SK-N-SH treated with all-trans-retinoic acid at 6 μM for 48 hours (cell line): ENCODE data around the gene SFMBT2.

Experiments used
- ATAC-seq: fragments of 200-7000 bp; cut with Tn5 transposase; 3 replicates; pipeline ENCODE4 v1.9.1; 2020; ENCODE audit warnings: mild to moderate bottlenecking, moderate library complexity
- ARNTL ChIP-seq: fragments of 450-650 bp; formaldehyde crosslinking; IDR thresholded peaks from 2 replicates; pipeline ENCODE4 v1.5.0; 2020; ENCODE audit warnings: low read depth, mild to moderate bottlenecking, moderate library complexity, borderline replicate concordance
- BACH2 ChIP-seq: fragments of 250-450 bp; sonication (Bioruptor Pico); IDR thresholded peaks from 2 replicates; pipeline ENCODE4 v1.9.0; 2021; ENCODE audit warnings: mild to moderate bottlenecking, borderline replicate concordance
- CSDC2 ChIP-seq: fragments of 250-450 bp; sonication (Bioruptor Pico); IDR thresholded peaks from 2 replicates; pipeline ENCODE4 v1.5.0; 2020; ENCODE audit warnings: mild to moderate bottlenecking, moderate library complexity
- ESRRG ChIP-seq: fragments of 250-450 bp; sonication (Bioruptor Pico); IDR thresholded peaks from 2 replicates; pipeline ENCODE4 v1.6.1; 2021; ENCODE audit warnings: mild to moderate bottlenecking
- GLIS3 ChIP-seq: fragments of 250-450 bp; sonication (Bioruptor Pico); IDR thresholded peaks from 2 replicates; pipeline ENCODE4 v1.5.0; 2020; ENCODE audit warnings: mild to moderate bottlenecking, moderate library complexity
- ISL1 ChIP-seq: fragments of 250-450 bp; sonication (Bioruptor Pico); IDR thresholded peaks from 2 replicates; pipeline ENCODE4 v2.1.2; 2022; ENCODE audit warnings: mild to moderate bottlenecking, moderate library complexity
- OSR1 ChIP-seq: fragments of 250-450 bp; sonication (Bioruptor Pico); IDR thresholded peaks from 2 replicates; pipeline ENCODE4 v1.8.0; 2022; ENCODE audit warnings: moderate library complexity, mild to moderate bottlenecking, inconsistent platforms
- PATZ1 ChIP-seq: fragments of 250-450 bp; sonication (Bioruptor Pico); IDR thresholded peaks from 2 replicates; pipeline ENCODE4 v1.8.0; 2020; ENCODE audit warnings: mild to moderate bottlenecking, moderate library complexity, borderline replicate concordance
- POU6F1 ChIP-seq: fragments of 250-450 bp; sonication (Bioruptor Pico); IDR thresholded peaks from 2 replicates; pipeline ENCODE4 v1.8.0; 2021; ENCODE audit warnings: low read depth, mild to moderate bottlenecking, moderate library complexity, borderline replicate concordance
- PPARA ChIP-seq: fragments of 250-450 bp; sonication (Bioruptor Pico); IDR thresholded peaks from 2 replicates; pipeline ENCODE4 v1.5.0; 2020; ENCODE audit warnings: mild to moderate bottlenecking, borderline replicate concordance
- RARB ChIP-seq: fragments of 250-450 bp; sonication (Bioruptor Pico); IDR thresholded peaks from 2 replicates; pipeline ENCODE4 v1.8.0; 2021; ENCODE audit warnings: mild to moderate bottlenecking, moderate library complexity
- SNAI2 ChIP-seq: fragments of 250-450 bp; sonication (Bioruptor Pico); IDR thresholded peaks from 2 replicates; pipeline ENCODE4 v1.5.0; 2020; ENCODE audit warnings: mild to moderate bottlenecking, moderate library complexity
- TCF4 ChIP-seq: fragments of 250-450 bp; sonication (Bioruptor Pico); IDR thresholded peaks from 2 replicates; pipeline ENCODE4 v1.8.0; 2021; ENCODE audit warnings: mild to moderate bottlenecking, moderate library complexity, borderline replicate concordance
- TOX ChIP-seq: fragments of 250-450 bp; sonication (Bioruptor Pico); IDR thresholded peaks from 2 replicates; pipeline ENCODE4 v1.8.0; 2021; ENCODE audit warnings: mild to moderate bottlenecking, moderate library complexity, borderline replicate concordance
- TSHZ2 ChIP-seq: fragments of 250-450 bp; sonication (Bioruptor Pico); IDR thresholded peaks from 2 replicates; pipeline ENCODE4 v1.5.0; 2020; ENCODE audit warnings: mild to moderate bottlenecking, moderate library complexity
- ZC3H10 ChIP-seq: fragments of 250-450 bp; sonication (Bioruptor Pico); IDR thresholded peaks from 2 replicates; pipeline ENCODE4 v1.5.1; 2021; ENCODE audit warnings: mild to moderate bottlenecking, moderate library complexity
- ZFP3 ChIP-seq: fragments of 250-450 bp; sonication (Bioruptor Pico); IDR thresholded peaks from 2 replicates; pipeline ENCODE4 v1.5.0; 2020; ENCODE audit warnings: mild to moderate bottlenecking, moderate library complexity
- ZFP30 ChIP-seq: fragments of 450-650 bp; formaldehyde crosslinking; IDR thresholded peaks from 2 replicates; pipeline ENCODE4 v1.5.0; 2022; ENCODE audit warnings: mild to moderate bottlenecking, moderate library complexity
- ZNF565 ChIP-seq: fragments of 450-650 bp; formaldehyde crosslinking; conservative IDR thresholded peaks from 2 replicates; pipeline ENCODE4 v1.5.0; 2020; ENCODE audit warnings: low read depth, mild to moderate bottlenecking, moderate library complexity
- ZNF70 ChIP-seq: fragments of 450-650 bp; formaldehyde crosslinking; IDR thresholded peaks from 2 replicates; pipeline ENCODE4 v1.5.0; 2020; ENCODE audit warnings: mild to moderate bottlenecking, moderate library complexity
- ZNF8 ChIP-seq: fragments of 450-650 bp; formaldehyde crosslinking; IDR thresholded peaks from 2 replicates; pipeline ENCODE4 v1.5.0; 2020; ENCODE audit warnings: mild to moderate bottlenecking, moderate library complexity
- TF ChIP-seq, protein P1 (sequence below): fragments of 250-450 bp; sonication (Bioruptor Pico); IDR thresholded peaks from 2 replicates; pipeline ENCODE4 v1.5.1; 2021; ENCODE audit warnings: mild to moderate bottlenecking, moderate library complexity
- TF ChIP-seq, protein P2 (sequence below): fragments of 250-450 bp; sonication (Bioruptor Pico); IDR thresholded peaks from 2 replicates; pipeline ENCODE4 v1.5.1; 2020; ENCODE audit warnings: low read depth, mild to moderate bottlenecking, moderate library complexity

The SFMBT2 gene

GRCh38 chr10:7288060-7288690 lies 122.7 kb downstream of the SFMBT2 start:
- ATAC-seq, result no peak
- TF ChIP-seq, protein P1, sequence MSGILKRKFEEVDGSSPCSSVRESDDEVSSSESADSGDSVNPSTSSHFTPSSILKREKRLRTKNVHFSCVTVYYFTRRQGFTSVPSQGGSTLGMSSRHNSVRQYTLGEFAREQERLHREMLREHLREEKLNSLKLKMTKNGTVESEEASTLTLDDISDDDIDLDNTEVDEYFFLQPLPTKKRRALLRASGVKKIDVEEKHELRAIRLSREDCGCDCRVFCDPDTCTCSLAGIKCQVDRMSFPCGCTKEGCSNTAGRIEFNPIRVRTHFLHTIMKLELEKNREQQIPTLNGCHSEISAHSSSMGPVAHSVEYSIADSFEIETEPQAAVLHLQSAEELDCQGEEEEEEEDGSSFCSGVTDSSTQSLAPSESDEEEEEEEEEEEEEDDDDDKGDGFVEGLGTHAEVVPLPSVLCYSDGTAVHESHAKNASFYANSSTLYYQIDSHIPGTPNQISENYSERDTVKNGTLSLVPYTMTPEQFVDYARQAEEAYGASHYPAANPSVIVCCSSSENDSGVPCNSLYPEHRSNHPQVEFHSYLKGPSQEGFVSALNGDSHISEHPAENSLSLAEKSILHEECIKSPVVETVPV, result no peak
- TF ChIP-seq ZFP30 (no peak), CSDC2 (CRISPR knock-in tag) (no peak), ARNTL (no peak)

DNA sequence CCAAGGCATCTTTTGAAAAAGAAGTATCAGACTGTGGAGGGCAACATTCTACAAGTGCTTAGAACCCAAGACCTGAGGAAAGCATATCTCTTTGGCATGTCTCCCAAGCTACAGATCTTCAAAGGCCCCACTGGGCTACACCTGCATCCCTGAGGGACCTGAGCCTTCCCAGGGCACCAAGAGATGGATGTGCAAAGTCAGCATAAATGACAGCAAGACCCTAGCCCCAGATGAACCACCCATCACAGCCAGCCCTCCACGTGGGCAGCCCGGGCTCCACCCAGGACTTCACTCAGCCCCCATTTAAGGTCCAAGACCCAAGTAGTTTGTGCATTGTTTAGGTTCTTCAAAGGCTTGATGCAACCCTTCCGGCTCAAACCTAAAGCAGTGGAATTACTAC lies 123.5 kb downstream of the SFMBT2 start:
- no peak for ATAC-seq
- TF ChIP-seq ZC3H10 (CRISPR knock-in tag) (no peak), RARB (CRISPR knock-in tag) (no peak), ARNTL (no peak), POU6F1 (CRISPR knock-in tag) (no peak), PPARA (no peak), ZNF8 (no peak), CSDC2 (CRISPR knock-in tag) (no peak), ISL1 (CRISPR knock-in tag) (no peak), SNAI2 (CRISPR knock-in tag) (no peak), BACH2 (CRISPR knock-in tag) (no peak), OSR1 (CRISPR knock-in tag) (no peak), GLIS3 (CRISPR knock-in tag) (no peak), PATZ1 (CRISPR knock-in tag) (no peak), ESRRG (CRISPR knock-in tag) (no peak), ZFP30 (no peak), ZFP3 (no peak), ZNF70 (CRISPR knock-in tag) (no peak), TCF4 (CRISPR knock-in tag) (no peak), TOX (CRISPR knock-in tag) (no peak), ZNF565 (no peak)

DNA sequence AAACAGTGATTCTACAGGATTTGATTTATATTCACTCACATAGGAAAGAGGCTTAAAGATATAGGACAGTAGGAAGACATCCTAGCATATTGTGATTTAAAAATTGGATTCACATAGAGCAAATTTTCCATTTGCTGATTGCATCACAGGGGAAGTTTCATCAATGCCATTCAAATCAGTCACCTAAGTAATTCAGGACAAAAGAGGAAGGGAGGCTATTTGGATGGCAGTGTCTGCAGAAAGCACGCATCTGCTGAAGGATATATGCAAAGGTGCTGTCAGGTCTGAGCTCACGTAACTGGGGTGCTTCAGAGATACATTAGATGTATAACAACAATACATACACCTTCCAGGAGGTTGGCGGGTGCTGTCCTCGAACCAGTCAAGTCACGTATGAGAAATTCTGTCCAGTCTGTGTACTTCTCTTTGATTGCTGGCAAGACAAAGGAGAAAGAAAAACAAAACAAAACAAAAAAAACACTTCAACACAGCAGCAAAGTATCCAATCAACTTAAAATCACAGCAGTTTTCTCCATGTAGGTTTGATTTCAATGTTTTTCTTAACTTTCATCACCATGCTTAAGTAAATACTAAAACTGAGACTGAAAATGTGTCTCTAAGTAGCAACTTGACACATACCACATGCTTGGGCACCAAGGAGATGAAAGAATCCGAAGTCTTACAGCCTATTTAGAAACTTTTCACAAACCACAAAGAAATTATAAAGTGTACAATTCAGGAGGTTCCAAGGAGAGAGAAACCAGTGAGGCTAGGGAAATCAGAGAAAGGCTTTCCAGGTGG lies 125.1 kb downstream of the SFMBT2 start:
- TF ChIP-seq TCF4 (CRISPR knock-in tag) (no peak), POU6F1 (CRISPR knock-in tag) (no peak), ARNTL (no peak), TOX (CRISPR knock-in tag) (no peak), ZNF565 (no peak), ZFP30 (no peak), ZNF70 (CRISPR knock-in tag) (no peak), TSHZ2 (CRISPR knock-in tag) (no peak), OSR1 (CRISPR knock-in tag) (no peak), BACH2 (CRISPR knock-in tag) (no peak), PATZ1 (CRISPR knock-in tag) (no peak), ISL1 (CRISPR knock-in tag) (no peak), PPARA (no peak)
- TF ChIP-seq, protein P2, sequence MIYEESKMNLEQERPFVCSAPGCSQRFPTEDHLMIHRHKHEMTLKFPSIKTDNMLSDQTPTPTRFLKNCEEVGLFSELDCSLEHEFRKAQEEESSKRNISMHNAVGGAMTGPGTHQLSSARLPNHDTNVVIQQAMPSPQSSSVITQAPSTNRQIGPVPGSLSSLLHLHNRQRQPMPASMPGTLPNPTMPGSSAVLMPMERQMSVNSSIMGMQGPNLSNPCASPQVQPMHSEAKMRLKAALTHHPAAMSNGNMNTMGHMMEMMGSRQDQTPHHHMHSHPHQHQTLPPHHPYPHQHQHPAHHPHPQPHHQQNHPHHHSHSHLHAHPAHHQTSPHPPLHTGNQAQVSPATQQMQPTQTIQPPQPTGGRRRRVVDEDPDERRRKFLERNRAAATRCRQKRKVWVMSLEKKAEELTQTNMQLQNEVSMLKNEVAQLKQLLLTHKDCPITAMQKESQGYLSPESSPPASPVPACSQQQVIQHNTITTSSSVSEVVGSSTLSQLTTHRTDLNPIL (CRISPR knock-in tag), result no peak
- no peak for ATAC-seq
